Spleen (tissue), 11 donors: ENCODE measurements around the gene IFNGR2. TPM values are rescaled to one million over a fixed set of nuclear protein-coding genes. Genes with fewer than 3 reads are reported as not detected.

ENCODE experiments used
- DNase-seq: peaks from one replicate; pipeline ENCODE4 v3.0.0-alpha.2; 2020
- H3K27ac ChIP-seq, 8 donors: fragments of 200-600 bp; sonication (generic) in 7 of 8; 1 replicate in 4 of 8; 2 replicates in 4 of 8; pipeline versions ENCODE4 v1.5.0 to v1.8.0; 2016 to 2021; ENCODE audit warnings: inconsistent platforms in 4 of 8, mild to moderate bottlenecking in 4 of 8, moderate library complexity in 1 of 8
- H3K27me3 ChIP-seq, 7 donors: fragments of 200-600 bp; sonication (generic) in 6 of 7; replicated peaks in 1 of 7; 1 replicate in 4 of 7; 2 replicates in 3 of 7; pipeline versions ENCODE4 v1.5.0 to v1.8.0; 2016 to 2021; ENCODE audit warnings: inconsistent platforms in 3 of 7, mild to moderate bottlenecking in 1 of 7
- H3K36me3 ChIP-seq, 6 donors: fragments of 200-600 bp; sonication (generic) in 5 of 6; 1 replicate in 4 of 6; 2 replicates in 2 of 6; pipeline versions ENCODE4 v1.5.0 to v1.8.0; 2016 to 2021; ENCODE audit warnings: inconsistent platforms in 2 of 6
- H3K4me1 ChIP-seq, 6 donors: fragments of 200-600 bp; sonication (generic) in 5 of 6; 1 replicate in 3 of 6; 2 replicates in 3 of 6; pipeline versions ENCODE4 v1.5.0 to v1.8.0; 2016 to 2021; ENCODE audit warnings: inconsistent platforms in 3 of 6
- H3K4me3 ChIP-seq, 8 donors: fragments of 200-600 bp; sonication (generic) in 7 of 8; 1 replicate in 4 of 8; 2 replicates in 4 of 8; pipeline versions ENCODE4 v1.5.0 to v1.8.0; 2016 to 2021; ENCODE audit warnings: inconsistent platforms in 4 of 8, mild to moderate bottlenecking in 4 of 8, moderate library complexity in 2 of 8
- H3K9me3 ChIP-seq, 8 donors: fragments of 200-600 bp; sonication (generic) in 7 of 8; 1 replicate in 4 of 8; 2 replicates in 4 of 8; pipeline versions ENCODE4 v1.5.0 to v1.8.0; 2016 to 2021; ENCODE audit warnings: inconsistent platforms in 4 of 8
- CTCF ChIP-seq, 11 experiments: fragments of 200-600 bp in 7 of 11; fragments of 450-650 bp in 4 of 11; sonication (generic) in 4 of 11; IDR thresholded peaks in 8 of 11; conservative IDR thresholded peaks in 3 of 11; 1 replicate in 7 of 11; 2 replicates in 4 of 11; pipeline versions ENCODE4 v1.4.0 to v1.8.0; 2016 to 2021; ENCODE audit warnings: antibody characterized with exemption in 11 of 11, inconsistent platforms in 4 of 11, mild to moderate bottlenecking in 1 of 11
- POLR2A ChIP-seq, 3 donors: fragments of 450-650 bp; IDR thresholded peaks; one replicate each; pipeline ENCODE4 v1.5.1; 2017; ENCODE audit warnings: antibody characterized with exemption in 3 of 3, mild to moderate bottlenecking in 1 of 3
- POLR2AphosphoS5 ChIP-seq, 3 donors: sonication (generic); formaldehyde crosslinking; IDR thresholded peaks; one replicate each; pipeline ENCODE4 v1.5.1; 2017; ENCODE audit warnings: antibody characterized with exemption in 3 of 3
- WGBS, 5 donors: extraction: QIAGEN DNeasy Blood & Tissue Kit in 3 of 5; methylation state at CpG; one replicate each; pipeline versions ENCODE4 v1.1.5 to v1.1.7; 2013 to 2018; 5-methylcytosine and 5-hydroxymethylcytosine counted together
- intact Hi-C: fragments of 100-400 bp; cut with DNase I; formaldehyde crosslinking; loops from one replicate; pipeline ENCODE4 v1.15.0; 2023; ENCODE audit warnings: low total_unique reads
- polyA plus RNA-seq, 3 donors: library from polyadenylated mRNA; stranded (reverse); fragments of 200-250 nt; gene quantifications; one replicate each; pipeline ENCODE4 v1.2.1, GENCODE V29; 2013
- total RNA-seq, 7 donors: library from RNA; depleted of rRNA in 3 of 7; stranded (reverse); fragments of >200 nt in 3 of 7; fragmentation: NEBNext Ultra II Directional in 4 of 7; extraction: Animal tissue kit (Norgen Biotek cat#: 25700) in 4 of 7; gene quantifications; one replicate each; pipeline versions ENCODE4 v1.1.0 to v1.2.1, GENCODE V29; 2016 to 2021
- donor health status: healthy with polysubstance abuse.
- donor health status: DM: no; HTN: no; CAD: no; lungs with moderate emphysema.
- donor health status: DM: no; HTN: no; CAD: no.
- donor health status: Bipolar disorder and iron deficiency.
- donor health status: healthy.
- donor health status: DM: no; HTN: no; CAD: no.
- donor health status: DM: yes; HTN: yes; CAD: no.

IFNGR2 gene
- total and polyA plus RNA-seq, 10 donors = 73.6 to 133 (median 99.0) TPM

GRCh38 chr21:33368576-33368975, 34.6 kb upstream of the IFNGR2 start:
- Histone ChIP-seq H3K36me3 (no peaks in the 10 kb centered on the region), H3K27me3 (no peaks in the 10 kb centered on the region), H3K27ac (peak overlapping the region in 3 of 8 donors; percentile 38 to 50 (median 43)), H3K4me1 (peaks cover 4 to 71% (median 21%) of the 10 kb centered on the region in 6 donors), H3K4me3 (no peak overlapping the region), H3K9me3 (peaks cover 0 to 37% (median 27%) of the 10 kb centered on the region in 8 donors)
- intact Hi-C loops = loop anchor here (10.0 kb wide), 1 partner anchor 164 kb away; no protein-coding TSS in a partner anchor
- no peak for TF ChIP-seq POLR2AphosphoS5 (IDR thresholded peaks at IDR 0.05)
- TF ChIP-seq POLR2A (IDR thresholded peaks at IDR 0.05) = no peak
- no peak for TF ChIP-seq CTCF (IDR thresholded peaks at IDR 0.05 in 8 of 11, conservative IDR thresholded peaks at IDR 0.05 in 3 of 11)
- DNase-seq = no peak
- 91 to 97% (median 94%) methylated on average over 3 of the region's 3 CpGs for WGBS, 5 donors

- H3K4me3 ChIP-seq = no peak overlapping the region
- H3K4me1 ChIP-seq = peaks cover 5 to 71% (median 26%) of the 10 kb centered on the region in 6 donors
- intact Hi-C loops = loop anchor here (10.0 kb wide), 1 partner anchor 165 kb away; no protein-coding TSS in a partner anchor
- no peaks in the 10 kb centered on the region for H3K27me3 ChIP-seq
- DNase-seq = no peak
- no peak for TF ChIP-seq POLR2AphosphoS5 (IDR thresholded peaks at IDR 0.05)
- no peak for TF ChIP-seq CTCF (IDR thresholded peaks at IDR 0.05 in 8 of 11, conservative IDR thresholded peaks at IDR 0.05 in 3 of 11)
- no peak for TF ChIP-seq POLR2A (IDR thresholded peaks at IDR 0.05)
- H3K36me3 ChIP-seq = no peaks in the 10 kb centered on the region
- 90 to 100% (median 95%) methylated on average over 1 of the region's 1 CpG for WGBS, 5 donors
- peak overlapping the region in 1 of 8 donors; percentile 90 for H3K27ac ChIP-seq
- peaks cover 0 to 37% (median 27%) of the 10 kb centered on the region in 8 donors for H3K9me3 ChIP-seq
Observed at GRCh38 chr21:33369586-33369985, 33.6 kb upstream of the IFNGR2 start.

GRCh38 chr21:33370305-33370704, 32.9 kb upstream of the IFNGR2 start:
- Histone ChIP-seq H3K36me3 (no peaks in the 10 kb centered on the region), H3K4me3 (no peak overlapping the region), H3K27ac (peak overlapping the region in 3 of 8 donors; percentile 4 to 90 (median 85)), H3K27me3 (no peaks in the 10 kb centered on the region), H3K9me3 (peaks cover 0 to 37% (median 27%) of the 10 kb centered on the region in 8 donors), H3K4me1 (peaks cover 10 to 71% (median 32%) of the 10 kb centered on the region in 6 donors)
- TF ChIP-seq CTCF (IDR thresholded peaks at IDR 0.05 in 8 of 11, conservative IDR thresholded peaks at IDR 0.05 in 3 of 11) (no peak), POLR2AphosphoS5 (IDR thresholded peaks at IDR 0.05) (no peak), POLR2A (IDR thresholded peaks at IDR 0.05) (no peak)
- WGBS, 5 donors = 89 to 98% (median 95%) methylated on average over 2 of the region's 2 CpGs
- intact Hi-C loops = no loop called here
- DNase-seq = no peak

- H3K36me3 ChIP-seq = no peaks in the 10 kb centered on the region
- H3K4me1 ChIP-seq = peaks cover 13 to 81% (median 37%) of the 10 kb centered on the region in 6 donors
- H3K27me3 ChIP-seq = no peaks in the 10 kb centered on the region
- peaks cover 0 to 30% (median 24%) of the 10 kb centered on the region in 8 donors for H3K9me3 ChIP-seq
- H3K4me3 ChIP-seq = no peak overlapping the region
- intact Hi-C loops = no loop called here
- no peak for TF ChIP-seq CTCF (IDR thresholded peaks at IDR 0.05 in 8 of 11, conservative IDR thresholded peaks at IDR 0.05 in 3 of 11)
- no peak for TF ChIP-seq POLR2AphosphoS5 (IDR thresholded peaks at IDR 0.05)
- no peak for TF ChIP-seq POLR2A (IDR thresholded peaks at IDR 0.05)
- 76 to 81% (median 77%) methylated on average over 3 of the region's 3 CpGs for WGBS, 5 donors
- peak overlapping the region in 5 of 8 donors; percentile 4 to 90 (median 85) for H3K27ac ChIP-seq
- no peak for DNase-seq
Observed at GRCh38 chr21:33371366-33371765, 31.8 kb upstream of the IFNGR2 start.
